ENCODE data around the gene TLE3. TPM values are rescaled to one million over a fixed set of nuclear protein-coding genes. Genes with fewer than 3 reads are reported as not detected.
"Not testable (repeated sequence)": the region's sequence is repeated elsewhere in the genome, so short reads cannot be mapped to it uniquely, and the experiment has no call there.

Gene TLE3
- total RNA-seq, 2 donors from 2014 or later: 115 to 132 TPM

GRCh38 chr15:70118599-70118998 is 20.9 kb upstream of the TLE3 start:
- H3K27me3 Mint-ChIP-seq: peaks cover 14% of the 10 kb centered on the region
- H3K4me3 Mint-ChIP-seq: no peak overlapping the region
- H3K4me1 Mint-ChIP-seq: peaks cover 11% of the 10 kb centered on the region
- no peak overlapping the region for H3K27ac Mint-ChIP-seq
- DNase-seq (no peak), ATAC-seq (no peak)
- peaks cover 5% of the 10 kb centered on the region for H3K36me3 Mint-ChIP-seq (ENCODE audit: low read depth)
- no peaks in the 10 kb centered on the region for H3K9me3 ChIP-seq (ENCODE audit: control insufficient read depth, low read length, poor library complexity, severe bottlenecking)

GRCh38 chr15:70116317-70116716 is 18.6 kb upstream of the TLE3 start:
- DNase-seq (no peak), ATAC-seq (no peak)
- H3K9me3 ChIP-seq (ENCODE audit: control insufficient read depth, low read length, poor library complexity, severe bottlenecking): no peaks in the 10 kb centered on the region
- Mint-ChIP-seq H3K4me1 (peaks cover 14% of the 10 kb centered on the region), H3K27ac (no peak overlapping the region), H3K36me3 (ENCODE audit: low read depth) (peaks cover 5% of the 10 kb centered on the region), H3K27me3 (peaks cover 14% of the 10 kb centered on the region), H3K4me3 (no peak overlapping the region)

- ATAC-seq: no peak
These were observed 16.5 kb upstream of the TLE3 start for GRCh38 chr15:70114221-70114620.

GRCh38 chr15:70113304-70113700 is 15.6 kb upstream of the TLE3 start:
- Mint-ChIP-seq H3K27me3 (peaks cover 14% of the 10 kb centered on the region), H3K27ac (no peak overlapping the region), H3K36me3 (ENCODE audit: low read depth) (peaks cover 5% of the 10 kb centered on the region), H3K4me1 (peaks cover 10% of the 10 kb centered on the region), H3K4me3 (no peak overlapping the region)
- ATAC-seq (no peak), DNase-seq (no peak)
- no peaks in the 10 kb centered on the region for H3K9me3 ChIP-seq (ENCODE audit: control insufficient read depth, low read length, poor library complexity, severe bottlenecking)

More at GRCh38 chr15:70114221-70114620, 16.5 kb upstream of the TLE3 start:
- no peak for DNase-seq
- Mint-ChIP-seq H3K4me1 (peaks cover 10% of the 10 kb centered on the region), H3K27me3 (peaks cover 14% of the 10 kb centered on the region), H3K36me3 (ENCODE audit: low read depth) (peaks cover 5% of the 10 kb centered on the region), H3K4me3 (no peak overlapping the region), H3K27ac (no peak overlapping the region)
- no peaks in the 10 kb centered on the region for H3K9me3 ChIP-seq (ENCODE audit: control insufficient read depth, low read length, poor library complexity, severe bottlenecking)

DNA sequence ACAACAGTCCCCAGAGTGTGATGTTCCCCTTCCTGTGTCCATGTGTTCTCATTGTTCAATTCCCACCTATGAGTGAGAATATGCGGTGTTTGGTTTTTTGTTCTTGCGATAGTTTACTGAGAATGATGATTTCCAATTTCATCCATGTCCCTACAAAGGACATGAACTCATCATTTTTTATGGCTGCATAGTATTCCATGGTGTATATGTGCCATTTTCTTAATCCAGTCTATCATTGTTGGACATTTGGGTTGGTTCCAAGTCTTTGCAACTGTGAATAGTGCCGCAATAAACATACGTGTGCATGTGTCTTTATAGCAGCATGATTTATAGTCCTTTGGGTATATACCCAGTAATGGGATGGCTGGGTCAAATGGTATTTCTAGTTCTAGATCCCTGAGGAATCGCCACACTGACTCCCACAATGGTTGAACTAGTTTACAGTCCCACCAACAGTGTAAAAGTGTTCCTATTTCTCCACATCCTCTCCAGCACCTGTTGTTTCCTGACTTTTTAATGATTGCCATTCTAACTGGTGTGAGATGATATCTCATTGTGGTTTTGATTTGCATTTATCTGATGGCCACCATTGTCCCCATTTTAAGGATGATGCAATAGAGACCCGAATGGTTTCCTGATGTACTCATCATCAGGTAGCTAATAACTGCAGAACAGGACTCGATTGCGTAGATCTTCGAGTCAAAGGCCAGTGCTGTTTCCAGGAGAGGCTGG is 15.0 kb upstream of the TLE3 start:
- peaks cover 10% of the 10 kb centered on the region for H3K4me1 Mint-ChIP-seq
- not testable (repeated sequence) for H3K9me3 ChIP-seq (ENCODE audit: control insufficient read depth, low read length, poor library complexity, severe bottlenecking); DNase-seq; ATAC-seq; H3K27ac Mint-ChIP-seq; H3K4me3 Mint-ChIP-seq; H3K36me3 Mint-ChIP-seq (ENCODE audit: low read depth)
- H3K27me3 Mint-ChIP-seq: peaks cover 14% of the 10 kb centered on the region

DNA sequence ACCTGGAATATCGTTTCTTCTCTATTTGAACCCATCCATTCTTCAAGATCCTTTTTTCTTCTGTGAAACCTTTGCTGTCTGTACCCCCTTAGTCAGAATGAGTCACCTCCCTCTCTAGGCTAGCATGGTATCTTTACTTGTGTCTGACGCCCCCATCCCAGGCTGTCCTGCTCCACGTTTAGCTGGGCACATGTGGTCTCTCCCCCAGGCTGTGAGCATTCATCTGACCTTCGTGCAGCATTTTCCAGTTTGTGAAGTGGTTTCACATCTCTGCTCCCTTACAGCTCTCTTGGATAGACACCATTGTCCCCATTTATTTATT is 14.3 kb upstream of the TLE3 start:
- DNase-seq (no peak), ATAC-seq (no peak)
- H3K4me1 Mint-ChIP-seq: peaks cover 10% of the 10 kb centered on the region
- no peak overlapping the region for H3K27ac Mint-ChIP-seq
- no peak overlapping the region for H3K4me3 Mint-ChIP-seq
- peaks cover 5% of the 10 kb centered on the region for H3K36me3 Mint-ChIP-seq (ENCODE audit: low read depth)
- H3K9me3 ChIP-seq (ENCODE audit: control insufficient read depth, low read length, poor library complexity, severe bottlenecking): no peaks in the 10 kb centered on the region
- H3K27me3 Mint-ChIP-seq: peaks cover 14% of the 10 kb centered on the region

GRCh38 chr15:70111203-70112073 is 13.7 kb upstream of the TLE3 start:
- DNase-seq: no peak
- H3K9me3 ChIP-seq (ENCODE audit: control insufficient read depth, low read length, poor library complexity, severe bottlenecking): no peaks in the 10 kb centered on the region
- Mint-ChIP-seq H3K27me3 (peaks cover 14% of the 10 kb centered on the region), H3K4me1 (peaks cover 10% of the 10 kb centered on the region), H3K36me3 (ENCODE audit: low read depth) (peaks cover 5% of the 10 kb centered on the region), H3K27ac (no peak overlapping the region), H3K4me3 (no peak overlapping the region)
- no peak for ATAC-seq

GRCh38 chr15:70109978-70110377 is 12.3 kb upstream of the TLE3 start:
- Mint-ChIP-seq H3K4me1 (peaks cover 10% of the 10 kb centered on the region), H3K36me3 (ENCODE audit: low read depth) (peaks cover 5% of the 10 kb centered on the region), H3K4me3 (no peak overlapping the region), H3K27ac (no peak overlapping the region), H3K27me3 (peaks cover 9% of the 10 kb centered on the region)
- no peak for ATAC-seq
- H3K9me3 ChIP-seq (ENCODE audit: control insufficient read depth, low read length, poor library complexity, severe bottlenecking): no peaks in the 10 kb centered on the region
- DNase-seq: no peak

- Mint-ChIP-seq H3K27ac (no peak overlapping the region), H3K36me3 (ENCODE audit: low read depth) (peaks cover 5% of the 10 kb centered on the region), H3K4me3 (no peak overlapping the region), H3K4me1 (peaks cover 10% of the 10 kb centered on the region), H3K27me3 (peaks cover 9% of the 10 kb centered on the region)
- DNase-seq: no peak
- ATAC-seq: no peak
- no peaks in the 10 kb centered on the region for H3K9me3 ChIP-seq (ENCODE audit: control insufficient read depth, low read length, poor library complexity, severe bottlenecking)
These were observed 11.8 kb upstream of the TLE3 start for GRCh38 chr15:70109531-70109930.

DNA sequence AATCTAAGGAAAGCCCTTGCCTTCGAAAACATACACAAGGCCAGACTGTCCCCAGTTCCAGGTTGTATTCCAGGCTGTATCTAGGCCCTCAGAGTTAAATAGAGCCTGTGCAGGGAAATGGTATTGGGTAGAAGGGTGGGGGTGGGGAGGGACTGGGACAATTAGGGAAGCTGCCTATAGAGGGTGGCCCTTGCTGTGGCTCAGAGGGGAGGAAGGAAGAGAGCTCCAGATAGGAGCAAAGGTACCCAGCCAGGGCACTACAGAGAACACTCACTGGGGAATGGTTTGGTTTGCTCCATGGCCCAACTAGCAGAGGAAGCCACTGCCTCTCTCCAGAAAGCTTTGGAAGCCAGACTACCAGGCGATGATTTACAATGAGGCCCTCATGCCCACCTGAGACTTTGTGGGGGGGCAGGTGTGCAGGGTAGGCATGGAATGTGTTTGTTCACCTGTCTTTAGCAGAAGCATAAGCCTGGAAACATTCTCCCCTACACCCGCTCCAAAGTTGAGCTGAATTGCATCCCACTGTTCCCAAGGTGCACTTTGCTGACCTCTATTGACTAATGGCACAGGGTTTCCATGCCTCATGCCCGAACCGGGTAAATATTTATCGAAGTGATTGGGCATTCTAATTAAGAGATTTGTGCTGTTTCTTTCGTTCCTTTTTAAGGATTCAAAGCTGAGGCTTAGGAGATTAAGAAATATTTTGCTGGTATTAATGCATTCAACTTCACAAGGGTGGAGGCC is 6.3 kb upstream of the TLE3 start:
- Mint-ChIP-seq H3K4me1 (peaks cover 14% of the 10 kb centered on the region), H3K36me3 (ENCODE audit: low read depth) (no peaks in the 10 kb centered on the region), H3K27ac (no peak overlapping the region), H3K27me3 (peaks cover 6% of the 10 kb centered on the region), H3K4me3 (no peak overlapping the region)
- H3K9me3 ChIP-seq (ENCODE audit: control insufficient read depth, low read length, poor library complexity, severe bottlenecking): no peaks in the 10 kb centered on the region
- no peak for DNase-seq
- ATAC-seq: no peak

- no peaks in the 10 kb centered on the region for H3K9me3 ChIP-seq (ENCODE audit: control insufficient read depth, low read length, poor library complexity, severe bottlenecking)
- Mint-ChIP-seq H3K27me3 (peaks cover 6% of the 10 kb centered on the region), H3K4me3 (peak overlapping the region; percentile 12), H3K36me3 (ENCODE audit: low read depth) (no peaks in the 10 kb centered on the region), H3K4me1 (peaks cover 15% of the 10 kb centered on the region), H3K27ac (no peak overlapping the region)
- ATAC-seq: no peak
- no peak for DNase-seq
These were observed 5.1 kb upstream of the TLE3 start for GRCh38 chr15:70102827-70103226.

- H3K27ac Mint-ChIP-seq: no peak overlapping the region
- DNase-seq: no peak
- H3K4me1 Mint-ChIP-seq: peaks cover 18% of the 10 kb centered on the region
- H3K27me3 Mint-ChIP-seq: peaks cover 6% of the 10 kb centered on the region
- no peak for ATAC-seq
- H3K9me3 ChIP-seq (ENCODE audit: control insufficient read depth, low read length, poor library complexity, severe bottlenecking): no peaks in the 10 kb centered on the region
- peaks cover under 1% of the 10 kb centered on the region for H3K36me3 Mint-ChIP-seq (ENCODE audit: low read depth)
- no peak overlapping the region for H3K4me3 Mint-ChIP-seq
These were observed 3.9 kb upstream of the TLE3 start for GRCh38 chr15:70101459-70102113.
